ENCODE results near the gene COL23A1. TPM values are rescaled to one million over a fixed set of nuclear protein-coding genes. Genes with fewer than 3 reads are reported as not detected.

Gene COL23A1
- polyA plus RNA-seq, 1 donor (not counting 4 experiments of a cell fraction or from before 2014, with no cell fraction given), result not detected

DNA sequence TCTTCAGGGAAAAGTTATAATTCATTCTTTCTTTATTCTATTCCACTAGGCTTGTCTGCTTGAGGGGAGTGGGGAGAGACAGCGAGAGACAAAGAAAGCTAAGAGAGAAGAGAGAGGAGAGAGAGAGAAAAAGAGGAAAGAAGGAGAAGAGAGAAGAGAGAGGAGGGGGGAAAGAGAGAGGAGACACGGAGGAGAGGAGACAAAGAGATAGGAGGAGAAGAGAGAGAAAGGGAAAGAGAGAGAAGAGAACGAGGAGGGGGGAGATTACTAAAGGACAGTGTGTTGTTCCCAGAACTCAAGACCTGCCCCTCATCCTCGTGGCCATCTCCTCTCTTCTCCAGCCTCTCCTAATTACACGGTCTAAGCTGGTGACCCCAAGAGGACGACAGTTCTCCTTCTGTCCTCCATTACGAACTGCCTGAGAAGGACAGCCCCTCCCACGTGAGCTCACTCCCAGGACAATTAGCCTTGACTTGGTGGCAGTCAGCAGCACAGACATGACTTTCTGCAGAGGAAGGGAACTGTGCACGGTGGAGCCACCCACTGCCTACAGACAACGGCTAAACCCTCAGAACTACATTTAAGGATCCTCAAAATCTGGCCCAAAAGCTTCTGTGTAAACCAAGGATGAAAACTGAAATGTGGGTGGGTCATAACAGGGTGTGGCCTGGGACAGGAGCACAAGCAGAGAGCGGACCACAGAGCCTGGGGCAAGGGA, 99.1 kb downstream of the COL23A1 start:
- H3K27me3 ChIP-seq (ENCODE audit: control insufficient read depth, extremely low read depth, insufficient read depth, low read length), result no peaks in the 10 kb centered on the region
- no peaks in the 10 kb centered on the region for H3K79me2 ChIP-seq (ENCODE audit: control insufficient read depth, insufficient read depth, low read length)
- no peaks in the 10 kb centered on the region for H3K36me3 ChIP-seq (ENCODE audit: control insufficient read depth in 2 of 2, extremely low read depth in 1 of 2, insufficient read depth in 2 of 2, low read length in 2 of 2)
- DNase-seq (ENCODE audit: low read depth, low spot score) (no peak), FAIRE-seq (no peak)
- H3K9me1 ChIP-seq (ENCODE audit: control insufficient read depth, extremely low read depth, insufficient read depth, low read length), result no peaks in the 10 kb centered on the region
- no peaks in the 10 kb centered on the region for H3K4me1 ChIP-seq (ENCODE audit: control insufficient read depth, extremely low read depth, insufficient read depth, low read length)
- no peaks in the 10 kb centered on the region for H4K20me1 ChIP-seq (ENCODE audit: control insufficient read depth, extremely low read depth, insufficient read depth, low read length)
- no peak overlapping the region for H3K4me3 ChIP-seq (ENCODE audit: control insufficient read depth in 2 of 3, extremely low read depth in 1 of 3, insufficient read depth in 2 of 3, low read depth in 1 of 3, low read length in 3 of 3)
- H3K9ac ChIP-seq (ENCODE audit: control insufficient read depth, extremely low read depth, insufficient read depth, low read length), result no peak overlapping the region
- no peak overlapping the region for H3K4me2 ChIP-seq (ENCODE audit: control insufficient read depth, extremely low read depth, insufficient read depth, low read depth, low read length)
- no peak for TF ChIP-seq EZH2 (IDR thresholded peaks at IDR 0.05; ENCODE audit: low read length)
- TF ChIP-seq, protein P1, sequence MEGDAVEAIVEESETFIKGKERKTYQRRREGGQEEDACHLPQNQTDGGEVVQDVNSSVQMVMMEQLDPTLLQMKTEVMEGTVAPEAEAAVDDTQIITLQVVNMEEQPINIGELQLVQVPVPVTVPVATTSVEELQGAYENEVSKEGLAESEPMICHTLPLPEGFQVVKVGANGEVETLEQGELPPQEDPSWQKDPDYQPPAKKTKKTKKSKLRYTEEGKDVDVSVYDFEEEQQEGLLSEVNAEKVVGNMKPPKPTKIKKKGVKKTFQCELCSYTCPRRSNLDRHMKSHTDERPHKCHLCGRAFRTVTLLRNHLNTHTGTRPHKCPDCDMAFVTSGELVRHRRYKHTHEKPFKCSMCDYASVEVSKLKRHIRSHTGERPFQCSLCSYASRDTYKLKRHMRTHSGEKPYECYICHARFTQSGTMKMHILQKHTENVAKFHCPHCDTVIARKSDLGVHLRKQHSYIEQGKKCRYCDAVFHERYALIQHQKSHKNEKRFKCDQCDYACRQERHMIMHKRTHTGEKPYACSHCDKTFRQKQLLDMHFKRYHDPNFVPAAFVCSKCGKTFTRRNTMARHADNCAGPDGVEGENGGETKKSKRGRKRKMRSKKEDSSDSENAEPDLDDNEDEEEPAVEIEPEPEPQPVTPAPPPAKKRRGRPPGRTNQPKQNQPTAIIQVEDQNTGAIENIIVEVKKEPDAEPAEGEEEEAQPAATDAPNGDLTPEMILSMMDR (optimal IDR thresholded peaks at IDR 0.05 in 1 of 3, IDR thresholded peaks at IDR 0.05 in 1 of 3, conservative IDR thresholded peaks at IDR 0.05 in 1 of 3; ENCODE audit: extremely low read depth in 1 of 3, insufficient read depth in 2 of 3, low read length in 3 of 3), result no peak
- no peaks in the 10 kb centered on the region for H3K9me3 ChIP-seq (ENCODE audit: control insufficient read depth, low read depth, low read length)
- no peak overlapping the region for H2AFZ ChIP-seq (ENCODE audit: control insufficient read depth, low read length)
- dilution Hi-C loops (cut with MboI; ENCODE audit: extremely low pct_ligation_motif_present, low sequenced_read_pairs), result no loop called here
- H3K27ac ChIP-seq (ENCODE audit: control insufficient read depth, insufficient read depth, low read length), result no peak overlapping the region

DNA sequence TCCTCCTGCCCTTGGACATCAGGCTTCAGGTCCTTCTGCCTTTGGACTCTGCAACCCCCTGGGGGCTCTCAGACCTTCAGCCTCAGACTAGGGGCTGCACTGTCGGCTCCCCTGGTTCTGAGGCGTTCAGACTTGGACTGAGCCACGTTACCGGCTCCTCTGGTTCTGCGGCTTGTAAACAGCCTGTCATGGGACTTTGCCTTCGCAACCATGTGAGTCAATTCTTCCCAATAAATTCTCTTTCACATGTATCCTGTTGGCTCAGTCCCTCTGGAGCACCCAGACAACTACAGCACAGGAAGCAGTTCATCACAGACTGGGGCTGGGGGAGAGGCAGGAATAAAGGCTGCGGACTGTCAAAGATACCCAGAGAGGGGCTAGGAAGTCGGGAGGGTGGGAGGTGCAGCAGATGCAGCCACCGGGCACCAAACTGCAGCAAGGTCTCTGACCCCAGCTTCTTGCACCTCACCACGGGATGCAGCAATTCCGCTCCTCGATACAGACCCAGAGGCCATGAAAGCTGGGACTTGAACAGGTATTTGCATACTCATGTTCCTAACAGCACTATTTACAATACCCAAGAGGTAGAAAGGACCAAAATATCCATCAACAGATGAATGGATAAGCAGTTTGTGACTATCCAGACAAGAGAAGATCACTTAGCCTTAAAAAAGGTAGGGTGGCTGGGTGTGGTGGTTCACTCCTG, 100.8 kb downstream of the COL23A1 start:
- Histone ChIP-seq H3K9me3 (ENCODE audit: control insufficient read depth, low read depth, low read length) (no peaks in the 10 kb centered on the region), H3K9ac (ENCODE audit: control insufficient read depth, extremely low read depth, insufficient read depth, low read length) (no peak overlapping the region)
- no peak for FAIRE-seq

More for the DNA sequence above, 100.8 kb downstream of the COL23A1 start:
- TF ChIP-seq EZH2 (IDR thresholded peaks at IDR 0.05; ENCODE audit: low read length), result no peak
- TF ChIP-seq, protein P1 (optimal IDR thresholded peaks at IDR 0.05 in 1 of 3, IDR thresholded peaks at IDR 0.05 in 1 of 3, conservative IDR thresholded peaks at IDR 0.05 in 1 of 3; ENCODE audit: extremely low read depth in 1 of 3, insufficient read depth in 2 of 3, low read length in 3 of 3), result no peak
- Histone ChIP-seq H3K9me1 (ENCODE audit: control insufficient read depth, extremely low read depth, insufficient read depth, low read length) (no peaks in the 10 kb centered on the region), H3K4me1 (ENCODE audit: control insufficient read depth, extremely low read depth, insufficient read depth, low read length) (no peaks in the 10 kb centered on the region), H3K36me3 (ENCODE audit: control insufficient read depth in 2 of 2, extremely low read depth in 1 of 2, insufficient read depth in 2 of 2, low read length in 2 of 2) (no peaks in the 10 kb centered on the region), H3K27ac (ENCODE audit: control insufficient read depth, insufficient read depth, low read length) (no peak overlapping the region), H3K4me2 (ENCODE audit: control insufficient read depth, extremely low read depth, insufficient read depth, low read depth, low read length) (no peak overlapping the region), H3K79me2 (ENCODE audit: control insufficient read depth, insufficient read depth, low read length) (no peaks in the 10 kb centered on the region), H3K4me3 (ENCODE audit: control insufficient read depth in 2 of 3, extremely low read depth in 1 of 3, insufficient read depth in 2 of 3, low read depth in 1 of 3, low read length in 3 of 3) (no peak overlapping the region), H4K20me1 (ENCODE audit: control insufficient read depth, extremely low read depth, insufficient read depth, low read length) (no peaks in the 10 kb centered on the region), H3K27me3 (ENCODE audit: control insufficient read depth, extremely low read depth, insufficient read depth, low read length) (no peaks in the 10 kb centered on the region), H2AFZ (ENCODE audit: control insufficient read depth, low read length) (no peak overlapping the region)
- dilution Hi-C loops (cut with MboI; ENCODE audit: extremely low pct_ligation_motif_present, low sequenced_read_pairs), result no loop called here
- DNase-seq (ENCODE audit: low read depth, low spot score), result no peak
